ENCODE results near the gene ANXA11. TPM values are rescaled to one million over a fixed set of nuclear protein-coding genes. Genes with fewer than 3 reads are reported as not detected.

The ANXA11 gene
- total RNA-seq, 1 donor from 2014 or later = 456 TPM

DNA sequence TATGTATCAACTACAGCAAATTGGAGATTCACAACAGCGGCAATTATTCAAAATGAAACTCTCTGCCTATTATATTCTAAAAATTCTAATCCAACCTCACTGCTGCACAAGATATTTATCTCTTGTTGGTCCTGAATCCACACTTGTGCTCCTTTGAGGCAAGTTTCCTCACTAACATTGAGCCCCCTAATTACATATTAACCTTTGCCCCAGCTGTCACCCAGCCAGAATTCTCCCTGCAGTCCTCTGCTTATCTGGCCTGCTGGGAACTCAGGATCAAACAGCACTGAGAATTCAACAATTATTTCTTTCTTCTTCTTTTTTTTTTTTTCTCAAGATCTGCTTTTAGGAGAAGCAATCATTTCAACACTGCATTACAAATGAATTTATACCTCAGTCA lies 94.4 kb downstream of the ANXA11 start:
- DNase-seq (ENCODE audit: low spot score) = no peak

DNA sequence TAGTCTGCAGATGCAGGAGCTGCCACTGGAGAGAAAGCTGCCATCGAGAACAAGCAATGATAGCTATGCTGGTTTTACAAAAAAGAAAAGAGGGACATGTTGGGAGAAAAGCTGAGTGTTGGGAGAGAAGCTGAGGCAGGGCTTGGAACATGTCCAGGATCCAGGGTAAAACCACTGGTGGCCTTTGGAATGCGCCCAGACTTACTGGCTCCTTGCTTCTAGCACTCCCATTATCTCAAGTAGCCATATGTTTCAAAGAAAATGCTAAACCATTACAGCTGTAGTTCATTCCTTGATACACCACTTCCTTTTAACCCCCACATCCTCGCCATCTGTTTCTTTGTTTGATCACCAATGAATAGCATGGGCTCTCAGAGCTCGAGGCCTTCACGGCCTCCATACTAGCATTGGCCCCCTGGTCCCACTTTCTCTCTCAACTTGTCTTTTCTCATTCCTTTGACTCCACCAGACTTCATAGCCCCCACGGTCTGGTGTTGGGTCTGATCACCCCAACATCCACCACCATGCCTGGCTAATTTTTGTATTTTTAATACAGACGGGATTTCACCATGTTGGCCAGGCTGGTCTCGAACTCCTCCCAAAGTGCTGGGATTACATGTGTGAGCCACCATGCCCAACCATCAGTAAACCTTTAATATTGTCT lies 96.6 kb downstream of the ANXA11 start:
- DNase-seq (ENCODE audit: low spot score) = no peak

GRCh38 chr10:80104066-80104926 lies 101.0 kb downstream of the ANXA11 start:
- DNase-seq (ENCODE audit: low spot score) = no peak

Other genes starting within 250 kb of the ANXA11 start
- gene TMEM254, start 126.9 kb downstream of the ANXA11 start, total RNA-seq = 17.8 TPM
- 94.2 TPM for gene PLAC9, start 72.8 kb downstream of the ANXA11 start, total RNA-seq
- 0.13 TPM for gene MAT1A, start 84.1 kb upstream of the ANXA11 start, total RNA-seq
- gene DYDC1, start 151.2 kb upstream of the ANXA11 start, total RNA-seq = not detected
- not detected for gene DYDC2, start 151.2 kb upstream of the ANXA11 start, total RNA-seq
- gene PRXL2A, start 203.0 kb upstream of the ANXA11 start, total RNA-seq = 500 TPM
- gene TSPAN14, start 248.8 kb upstream of the ANXA11 start, total RNA-seq = 177 TPM

Measured in mesenteric fat pad (tissue), 1 donor.